ENCODE data around the gene NAPSA. TPM values are rescaled to one million over a fixed set of nuclear protein-coding genes. Genes with fewer than 3 reads are reported as not detected.

The NAPSA gene
- total RNA-seq, 1 donor from 2014 or later = 2.3 TPM

DNA sequence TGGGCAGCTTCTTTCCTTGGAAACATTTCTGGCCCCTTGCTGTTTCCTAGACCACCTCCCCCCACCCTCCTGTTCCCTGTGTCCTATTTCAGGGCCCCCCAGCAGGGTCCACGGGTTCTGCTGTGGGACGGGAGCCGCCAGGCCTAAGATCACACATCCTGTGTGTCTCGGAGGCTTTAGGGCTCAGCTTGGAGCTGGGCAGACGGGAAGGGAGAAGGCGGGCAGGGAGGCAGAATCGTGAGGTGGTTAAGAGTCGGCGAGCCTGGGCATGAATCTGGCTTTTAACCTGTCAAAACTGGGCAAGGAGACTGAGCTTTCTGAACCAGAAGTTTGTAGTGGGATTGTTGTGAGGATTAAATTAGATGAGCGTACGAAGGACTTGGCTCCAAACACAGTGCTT lies 41.1 kb downstream of the NAPSA start:
- Mint-ChIP-seq H3K27ac (peak overlapping the region; percentile 21), H3K27me3 (peaks cover 35% of the 10 kb centered on the region), H3K36me3 (no peaks in the 10 kb centered on the region), H3K4me1 (ENCODE audit: unreplicated experiment) (peaks cover 15% of the 10 kb centered on the region), H3K9me3 (no peaks in the 10 kb centered on the region), H3K4me3 (peak overlapping the region; percentile 10)
- TF ChIP-seq, protein P1, sequence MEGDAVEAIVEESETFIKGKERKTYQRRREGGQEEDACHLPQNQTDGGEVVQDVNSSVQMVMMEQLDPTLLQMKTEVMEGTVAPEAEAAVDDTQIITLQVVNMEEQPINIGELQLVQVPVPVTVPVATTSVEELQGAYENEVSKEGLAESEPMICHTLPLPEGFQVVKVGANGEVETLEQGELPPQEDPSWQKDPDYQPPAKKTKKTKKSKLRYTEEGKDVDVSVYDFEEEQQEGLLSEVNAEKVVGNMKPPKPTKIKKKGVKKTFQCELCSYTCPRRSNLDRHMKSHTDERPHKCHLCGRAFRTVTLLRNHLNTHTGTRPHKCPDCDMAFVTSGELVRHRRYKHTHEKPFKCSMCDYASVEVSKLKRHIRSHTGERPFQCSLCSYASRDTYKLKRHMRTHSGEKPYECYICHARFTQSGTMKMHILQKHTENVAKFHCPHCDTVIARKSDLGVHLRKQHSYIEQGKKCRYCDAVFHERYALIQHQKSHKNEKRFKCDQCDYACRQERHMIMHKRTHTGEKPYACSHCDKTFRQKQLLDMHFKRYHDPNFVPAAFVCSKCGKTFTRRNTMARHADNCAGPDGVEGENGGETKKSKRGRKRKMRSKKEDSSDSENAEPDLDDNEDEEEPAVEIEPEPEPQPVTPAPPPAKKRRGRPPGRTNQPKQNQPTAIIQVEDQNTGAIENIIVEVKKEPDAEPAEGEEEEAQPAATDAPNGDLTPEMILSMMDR (conservative IDR thresholded peaks at IDR 0.05) = no peak
- no peak for DNase-seq (ENCODE audit: extremely low spot score, unreplicated experiment)

DNA sequence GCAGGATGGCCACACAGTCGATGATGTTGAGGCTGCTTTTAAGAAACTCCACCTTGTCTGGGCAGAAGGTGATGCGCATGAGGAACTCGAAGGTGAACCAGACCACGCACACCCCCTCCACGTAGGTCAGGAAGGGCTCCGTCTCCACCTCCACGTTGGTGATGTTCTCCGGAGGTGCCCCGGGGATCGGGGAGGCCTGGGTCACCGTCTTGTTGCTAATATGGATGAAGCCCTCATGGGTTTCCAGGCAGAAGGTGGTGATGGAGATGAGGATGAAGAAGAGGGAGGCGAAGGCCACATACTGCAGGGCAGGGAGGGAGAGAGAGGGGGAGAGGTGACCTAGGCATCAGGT lies 41.7 kb downstream of the NAPSA start:
- Mint-ChIP-seq H3K27ac (no peak overlapping the region), H3K9me3 (no peaks in the 10 kb centered on the region)

DNA sequence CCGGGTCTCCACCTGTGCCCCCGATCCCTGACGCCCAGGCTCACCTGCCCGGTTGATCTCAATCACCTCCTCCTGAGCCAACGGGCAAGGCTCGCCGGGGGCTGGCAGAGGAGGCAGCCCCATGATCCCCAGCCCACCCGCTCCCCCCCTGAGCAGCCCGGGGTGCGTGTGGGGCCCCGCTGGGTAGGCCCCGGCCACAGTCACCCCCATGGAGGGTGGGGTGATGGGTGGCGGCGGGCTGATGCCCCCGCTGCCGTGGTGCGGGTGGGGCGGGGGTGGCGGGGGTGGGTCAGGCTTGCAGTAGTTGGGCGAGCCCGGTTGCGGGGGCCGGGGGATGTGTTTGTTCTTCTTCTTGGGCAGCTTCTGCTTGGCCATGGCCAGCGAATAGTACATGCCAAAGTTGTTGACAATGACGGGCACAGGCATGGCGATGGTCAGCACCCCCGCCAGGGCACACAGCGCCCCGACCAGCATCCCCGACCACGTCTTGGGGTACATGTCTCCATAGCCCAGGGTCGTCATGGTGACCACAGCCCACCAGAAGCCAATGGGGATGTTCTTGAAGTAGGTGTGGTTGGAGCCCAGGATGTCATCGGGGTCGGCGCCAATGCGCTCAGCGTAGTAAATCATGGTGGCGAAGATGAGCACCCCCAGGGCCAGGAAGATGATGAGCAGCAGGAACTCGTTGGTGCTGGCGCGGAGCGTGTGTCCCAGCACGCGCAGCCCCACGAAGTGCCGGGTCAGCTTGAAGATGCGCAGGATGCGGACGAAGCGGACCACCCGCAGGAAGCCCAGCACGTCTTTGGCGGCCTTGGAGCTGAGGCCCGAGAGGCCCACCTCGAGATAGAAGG lies 42.3 kb downstream of the NAPSA start:
- peaks cover 14% of the 10 kb centered on the region for H3K4me1 Mint-ChIP-seq (ENCODE audit: unreplicated experiment)
- DNase-seq (ENCODE audit: extremely low spot score, unreplicated experiment) = no peak
- H3K4me3 Mint-ChIP-seq = no peak overlapping the region
- no peak overlapping the region for H3K27ac Mint-ChIP-seq
- no peaks in the 10 kb centered on the region for H3K9me3 Mint-ChIP-seq
- H3K27me3 Mint-ChIP-seq = peaks cover 35% of the 10 kb centered on the region
- H3K36me3 Mint-ChIP-seq = no peaks in the 10 kb centered on the region
- TF ChIP-seq, protein P1 (conservative IDR thresholded peaks at IDR 0.05) = no peak

More for the DNA sequence above, 41.7 kb downstream of the NAPSA start:
- no peak for DNase-seq (ENCODE audit: extremely low spot score, unreplicated experiment)
- H3K36me3 Mint-ChIP-seq = no peaks in the 10 kb centered on the region
- H3K4me3 Mint-ChIP-seq = no peak overlapping the region
- peaks cover 35% of the 10 kb centered on the region for H3K27me3 Mint-ChIP-seq
- H3K4me1 Mint-ChIP-seq (ENCODE audit: unreplicated experiment) = peaks cover 14% of the 10 kb centered on the region
- TF ChIP-seq, protein P1 (conservative IDR thresholded peaks at IDR 0.05) = no peak

DNA sequence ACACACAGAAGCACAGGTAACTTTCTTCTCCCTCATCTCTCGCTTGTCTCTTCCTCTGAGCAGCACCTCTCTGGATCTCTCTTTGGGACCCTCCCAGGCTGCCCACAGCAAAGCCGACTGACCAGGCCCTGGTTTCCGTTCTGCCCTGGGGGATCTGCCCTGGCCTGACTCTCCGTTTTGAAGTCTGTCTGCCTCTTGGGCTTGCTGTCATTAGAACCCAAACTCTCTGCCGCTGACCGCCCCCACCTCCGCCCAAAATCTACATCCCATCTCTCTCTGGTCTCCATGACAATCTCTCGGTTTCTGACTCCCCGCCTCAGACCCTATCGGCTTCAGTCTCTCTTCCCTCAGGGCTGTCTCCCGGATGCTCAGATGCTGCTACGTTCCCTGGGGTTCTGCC lies 43.2 kb downstream of the NAPSA start:
- Mint-ChIP-seq H3K27ac (no peak overlapping the region), H3K36me3 (no peaks in the 10 kb centered on the region), H3K9me3 (no peaks in the 10 kb centered on the region), H3K4me1 (ENCODE audit: unreplicated experiment) (peaks cover 8% of the 10 kb centered on the region), H3K4me3 (no peak overlapping the region), H3K27me3 (peaks cover 37% of the 10 kb centered on the region)
- TF ChIP-seq, protein P1 (conservative IDR thresholded peaks at IDR 0.05) = no peak
- no peak for DNase-seq (ENCODE audit: extremely low spot score, unreplicated experiment)

DNA sequence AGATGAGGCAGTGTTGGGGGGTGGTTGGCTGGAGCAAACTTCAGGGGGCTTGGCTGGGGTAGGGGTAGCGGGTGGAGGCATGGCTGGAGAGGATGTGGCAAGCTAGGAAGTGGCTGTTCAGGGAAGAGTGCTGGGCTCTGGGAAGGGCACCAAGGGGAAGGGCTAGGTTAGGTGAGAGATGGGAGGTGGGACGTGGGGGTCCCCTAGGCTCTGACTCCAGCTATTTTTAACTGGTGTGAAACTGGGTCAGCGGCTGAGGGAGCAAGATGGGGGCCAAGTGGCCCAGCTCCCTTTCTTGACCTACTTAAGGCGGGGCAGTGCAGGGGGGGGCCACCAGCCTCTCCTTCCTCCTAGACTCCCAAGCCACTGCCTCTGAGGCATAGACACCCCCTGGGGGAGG lies 43.6 kb downstream of the NAPSA start:
- Mint-ChIP-seq H3K4me3 (no peak overlapping the region), H3K4me1 (ENCODE audit: unreplicated experiment) (peaks cover 4% of the 10 kb centered on the region), H3K27ac (no peak overlapping the region), H3K27me3 (peaks cover 33% of the 10 kb centered on the region), H3K36me3 (no peaks in the 10 kb centered on the region), H3K9me3 (no peaks in the 10 kb centered on the region)
- DNase-seq (ENCODE audit: extremely low spot score, unreplicated experiment) = no peak
- TF ChIP-seq, protein P1 (conservative IDR thresholded peaks at IDR 0.05) = no peak
